ENCODE measurements around the gene GCLM.
"Not testable (repeated sequence)": the region's sequence is repeated elsewhere in the genome, so short reads cannot be mapped to it uniquely, and the experiment has no call there.

Gene GCLM

GRCh38 chr1:93909146-93910050 is at the start of gene GCLM:
Gene GCLM (minus strand): TSS chr1:93909430. CDS start chr1:93909163, 267 bp downstream.
- peak within 1 kb of the TSS; percentile 88 for H3K4me3 ChIP-seq
- TF ChIP-seq CTCF (IDR thresholded peaks at IDR 0.05): peak; percentile 87
- peak; percentile 95 for DNase-seq (ENCODE audit: low spot score)
- H3K27ac ChIP-seq: peak within 1 kb of the TSS; percentile 65 to 90

GRCh38 chr1:93958726-93959100 is 49.5 kb upstream of the GCLM start:
- DNase-seq (ENCODE audit: low spot score): no peak
- Histone ChIP-seq H3K4me3 (no peak overlapping the region), H3K27ac (no peak overlapping the region)
- no peak for TF ChIP-seq CTCF (IDR thresholded peaks at IDR 0.05)

- no peak overlapping the region for H3K4me3 ChIP-seq
- DNase-seq (ENCODE audit: low spot score): no peak
- no peak overlapping the region for H3K27ac ChIP-seq
- no peak for TF ChIP-seq CTCF (IDR thresholded peaks at IDR 0.05)
Measured at GRCh38 chr1:93958032-93958725, 48.9 kb upstream of the GCLM start.

GRCh38 chr1:93955765-93956164 is 46.5 kb upstream of the GCLM start:
- DNase-seq (ENCODE audit: low spot score): no peak
- Histone ChIP-seq H3K27ac (no peak overlapping the region), H3K4me3 (no peak overlapping the region)
- no peak for TF ChIP-seq CTCF (IDR thresholded peaks at IDR 0.05)

- not testable (repeated sequence) for DNase-seq (ENCODE audit: low spot score); H3K27ac ChIP-seq; H3K4me3 ChIP-seq
Measured at GRCh38 chr1:93947002-93947686, 37.9 kb upstream of the GCLM start.

GRCh38 chr1:93938461-93939145 is 29.4 kb upstream of the GCLM start:
- no peak overlapping the region for H3K27ac ChIP-seq
- no peak for TF ChIP-seq CTCF (IDR thresholded peaks at IDR 0.05)
- no peak for DNase-seq (ENCODE audit: low spot score)
- H3K4me3 ChIP-seq: no peak overlapping the region

- Histone ChIP-seq H3K4me3 (no peak overlapping the region), H3K27ac (no peak overlapping the region)
- DNase-seq (ENCODE audit: low spot score): no peak
- no peak for TF ChIP-seq CTCF (IDR thresholded peaks at IDR 0.05)
Measured at GRCh38 chr1:93937997-93938396, 28.8 kb upstream of the GCLM start.

Data from coronary artery (tissue), 2 donors.